GM18498 (cell line): Measurements from ENCODE around the gene CXCR3.
"Not testable (repeated sequence)": the region's sequence is repeated elsewhere in the genome, so short reads cannot be mapped to it uniquely, and the experiment has no call there.

Source experiments
- ATAC-seq: cut with Tn5 transposase; IDR thresholded peaks from one replicate; pipeline ENCODE4 v1.9.1; 2021; ENCODE audit warnings: mild to moderate bottlenecking, moderate library complexity; ENCODE audit not compliant: unreplicated experiment

Gene CXCR3

GRCh38 chrX:71618303-71618721, at the start of gene CXCR3:
Gene CXCR3 (minus strand): TSS chrX:71618511. CDS start chrX:71618449, 62 bp downstream.
- ATAC-seq, result peak; percentile 57

- no peak for ATAC-seq
Observed at GRCh38 chrX:71667328-71668247, 49.3 kb upstream of the CXCR3 start, which contains the start of gene LOC101059915. Gene LOC101059915 (plus strand): TSS chrX:71667546.

- ATAC-seq, result no peak
Observed at GRCh38 chrX:71666240-71667223, 48.2 kb upstream of the CXCR3 start.

- no peak for ATAC-seq
Observed at GRCh38 chrX:71665747-71666146, 47.4 kb upstream of the CXCR3 start.

- no peak for ATAC-seq
Observed at GRCh38 chrX:71664889-71665491, 46.7 kb upstream of the CXCR3 start.

GRCh38 chrX:71664202-71664601, 45.9 kb upstream of the CXCR3 start:
- peak; percentile 54 for ATAC-seq

GRCh38 chrX:71663238-71663637, 44.9 kb upstream of the CXCR3 start:
- not testable (repeated sequence) for ATAC-seq

GRCh38 chrX:71662654-71663053, 44.3 kb upstream of the CXCR3 start:
- ATAC-seq, result not testable (repeated sequence)

- ATAC-seq, result no peak
Observed at GRCh38 chrX:71661919-71662318, 43.6 kb upstream of the CXCR3 start.

- no peak for ATAC-seq
Observed at GRCh38 chrX:71660562-71661416, 42.5 kb upstream of the CXCR3 start.

- no peak for ATAC-seq
Observed at GRCh38 chrX:71659959-71660358, 41.6 kb upstream of the CXCR3 start.

GRCh38 chrX:71659342-71659741, 41.0 kb upstream of the CXCR3 start:
- no peak for ATAC-seq

- ATAC-seq, result no peak
Observed at GRCh38 chrX:71657267-71657666, 39.0 kb upstream of the CXCR3 start.

- ATAC-seq, result no peak
Observed at GRCh38 chrX:71653344-71653743, 35.0 kb upstream of the CXCR3 start.

- peak; percentile 46 for ATAC-seq
Observed at GRCh38 chrX:71652405-71652804, 34.1 kb upstream of the CXCR3 start.

GRCh38 chrX:71650333-71650969, 32.1 kb upstream of the CXCR3 start:
- ATAC-seq, result no peak

- ATAC-seq, result not testable (repeated sequence)
Observed at GRCh38 chrX:71644406-71644805, 26.1 kb upstream of the CXCR3 start.

GRCh38 chrX:71640002-71640401, 21.7 kb upstream of the CXCR3 start:
- ATAC-seq, result no peak

GRCh38 chrX:71638409-71638808, 20.1 kb upstream of the CXCR3 start:
- ATAC-seq, result no peak
